Measurements from ENCODE around the gene NME1.

NME1 gene

GRCh38 chr17:51197754-51198153, 44.4 kb downstream of the NME1 start:
- no peak for DNase-seq

DNA sequence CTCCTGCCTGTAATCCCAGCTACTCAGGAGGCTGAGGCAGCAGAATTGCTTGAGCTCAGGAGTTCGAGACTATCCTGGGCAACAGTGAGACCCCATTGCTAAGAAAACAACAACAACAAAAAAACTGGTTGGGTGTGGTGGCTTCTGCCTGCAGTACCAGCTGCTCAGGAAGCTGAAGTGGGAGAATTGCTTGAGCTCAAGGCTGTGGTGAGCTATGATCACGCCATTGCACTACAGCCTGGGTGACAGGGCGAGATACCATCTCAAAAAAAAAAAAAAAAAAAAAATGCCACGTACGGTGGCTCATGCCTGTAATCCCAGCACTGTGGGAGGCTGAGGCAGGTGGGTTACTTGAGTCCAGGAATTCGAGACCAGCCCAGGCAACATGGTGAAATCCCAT, 46.9 kb downstream of the NME1 start:
- DNase-seq = no peak

DNA sequence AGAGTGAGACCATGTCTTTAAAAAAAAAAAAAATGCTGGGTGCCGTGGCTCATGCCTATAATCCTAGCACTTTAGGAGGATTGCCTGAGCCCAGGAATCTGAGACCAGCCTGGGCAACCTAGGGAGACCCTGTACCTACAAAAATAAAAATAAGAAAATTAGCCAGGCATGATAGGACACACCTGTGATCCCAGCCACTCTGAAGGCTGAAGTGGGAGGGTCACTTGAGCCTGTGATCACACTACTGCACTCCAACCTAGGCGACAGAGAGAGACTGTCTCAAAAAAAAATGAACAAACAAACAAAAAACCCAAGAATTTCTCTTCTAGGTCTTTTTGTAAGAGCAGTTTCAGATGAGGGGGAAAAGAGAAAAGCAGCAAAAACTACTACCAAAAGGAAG, 47.5 kb downstream of the NME1 start:
- no peak for DNase-seq

- DNase-seq = no peak
Measured at GRCh38 chr17:51203838-51204237, 50.5 kb downstream of the NME1 start.

Data from DMS53 (cell line).